GM18870 (cell line): ENCODE data around the gene INO80.
A peak's percentile ranks its signal among the peaks of the same experiment; 100 is the strongest.

Experiments used
- ATAC-seq: cut with Tn5 transposase; IDR thresholded peaks from one replicate; pipeline ENCODE4 v1.9.1; 2021; ENCODE audit warnings: moderate library complexity; ENCODE audit not compliant: unreplicated experiment

The INO80 gene

GRCh38 chr15:41047474-41047873, 68.6 kb downstream of the INO80 start:
- no peak for ATAC-seq

DNA sequence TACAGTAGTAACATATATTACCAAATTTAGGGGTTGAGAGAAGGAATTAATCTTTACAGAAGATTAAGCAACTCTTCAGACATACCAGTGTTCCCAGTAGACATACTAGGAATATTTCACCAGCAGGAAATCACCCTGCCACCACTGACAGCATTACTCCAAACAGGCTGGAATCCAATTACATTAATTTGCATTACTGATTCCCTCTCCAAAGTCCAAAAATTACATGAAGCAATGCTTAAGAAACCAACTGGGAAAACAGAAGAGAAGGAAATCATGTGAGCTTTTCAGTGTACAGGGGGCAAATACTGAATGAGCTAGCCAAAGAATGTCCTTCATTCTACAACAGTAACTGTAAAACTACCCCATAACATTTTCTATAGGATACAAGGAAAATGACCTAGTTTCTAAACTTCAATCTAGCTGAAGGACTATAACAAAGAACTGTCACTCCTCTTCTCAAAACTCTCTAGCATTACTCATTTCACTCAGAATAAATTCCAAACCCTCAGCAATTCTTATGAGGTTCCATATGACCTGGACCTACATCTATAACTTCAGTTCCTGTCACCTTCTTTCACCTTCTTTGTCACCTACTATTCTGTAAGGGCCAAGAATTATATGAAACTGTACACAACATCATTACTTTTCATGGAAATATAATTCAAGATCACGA, 72.7 kb downstream of the INO80 start:
- ATAC-seq: no peak

- no peak for ATAC-seq
Measured at GRCh38 chr15:41042851-41043250, 73.2 kb downstream of the INO80 start.

- no peak for ATAC-seq
Measured at GRCh38 chr15:41039121-41039520, 77.0 kb downstream of the INO80 start.

GRCh38 chr15:41032079-41032328, 84.1 kb downstream of the INO80 start:
- ATAC-seq: no peak

- no peak for ATAC-seq
Measured at GRCh38 chr15:41031232-41032078, 84.6 kb downstream of the INO80 start.

DNA sequence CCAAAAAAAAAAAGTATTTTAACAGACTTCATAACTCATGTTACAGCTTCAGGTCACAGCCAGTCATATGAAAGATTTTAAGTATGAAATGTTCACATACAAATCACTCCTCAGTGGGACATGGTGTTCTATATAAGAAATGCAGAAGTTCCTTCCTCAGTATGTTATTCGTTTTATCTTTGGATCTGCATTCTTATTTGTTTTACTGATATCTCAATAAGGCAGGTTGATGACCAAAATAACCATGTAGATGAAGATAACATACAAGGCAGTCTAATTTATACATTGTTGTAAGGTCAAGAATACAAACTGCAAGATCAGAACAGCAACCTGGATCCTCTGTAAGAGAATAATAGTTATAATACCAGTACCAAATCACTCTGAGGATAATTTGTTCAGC, 87.2 kb downstream of the INO80 start:
- no peak for ATAC-seq

- ATAC-seq: no peak
Measured at GRCh38 chr15:41025393-41025792, 90.7 kb downstream of the INO80 start.

DNA sequence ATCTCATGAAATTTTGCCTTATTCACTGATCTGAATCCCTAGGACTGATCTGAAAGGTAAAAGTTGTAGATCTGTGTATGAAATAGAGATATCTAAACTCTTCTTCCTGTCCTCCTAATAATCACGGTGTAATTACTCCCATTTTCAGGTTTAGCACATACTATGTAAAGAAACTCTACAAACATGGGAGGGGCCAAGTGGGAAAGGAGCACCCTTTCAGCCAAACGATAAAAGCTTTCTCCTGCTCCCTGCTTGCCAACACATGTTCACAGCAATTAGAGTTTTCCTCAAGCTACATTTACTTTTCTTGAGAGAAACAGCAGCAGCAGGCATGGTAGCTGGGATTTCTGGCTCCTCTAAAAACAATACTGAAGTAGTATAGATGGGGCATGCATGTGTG, 91.2 kb downstream of the INO80 start:
- ATAC-seq: no peak

GRCh38 chr15:41024131-41024530, 91.9 kb downstream of the INO80 start:
- ATAC-seq: no peak

GRCh38 chr15:41022487-41023090, 93.5 kb downstream of the INO80 start:
- no peak for ATAC-seq

GRCh38 chr15:41020829-41021228, 95.3 kb downstream of the INO80 start:
- ATAC-seq: no peak

GRCh38 chr15:41020311-41020710, 95.8 kb downstream of the INO80 start:
- ATAC-seq: no peak

DNA sequence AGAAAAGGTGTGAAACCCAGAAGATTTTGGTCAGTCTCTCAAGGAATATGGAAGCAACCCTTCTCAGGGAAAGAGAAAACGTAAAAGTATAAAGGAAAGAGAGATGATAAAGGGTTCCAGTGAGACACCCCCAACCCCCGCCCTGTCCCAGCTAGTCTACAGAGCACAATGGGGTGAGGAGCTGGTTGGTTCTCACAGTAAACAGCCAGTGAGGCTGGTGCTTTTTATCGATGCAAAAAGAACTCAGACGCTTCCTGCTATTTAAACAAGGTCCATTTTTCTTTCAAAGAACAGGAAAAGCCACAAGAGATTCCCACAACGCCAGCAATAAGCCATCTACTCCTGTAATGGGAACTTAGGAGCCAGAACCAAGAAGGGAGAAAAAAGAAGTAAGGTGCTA, 96.9 kb downstream of the INO80 start:
- no peak for ATAC-seq

DNA sequence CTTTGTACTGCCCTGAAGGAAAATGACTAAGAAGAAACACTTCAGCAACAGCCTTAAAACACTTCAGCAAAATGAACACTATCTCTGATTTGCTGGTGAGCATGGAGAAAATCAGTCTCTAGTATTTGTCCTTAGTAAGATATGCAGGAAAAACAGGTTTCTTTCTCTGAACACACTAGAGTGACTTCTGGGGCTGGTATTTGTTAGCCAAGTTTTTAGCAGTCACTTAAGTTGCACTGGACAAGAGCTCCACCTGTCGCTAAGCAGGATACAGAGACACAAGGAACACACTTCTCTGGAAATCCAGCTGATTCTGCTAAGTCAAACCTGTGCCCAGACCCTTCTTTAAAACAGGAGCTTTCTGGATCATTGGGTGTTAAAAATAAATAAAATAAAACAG, 97.5 kb downstream of the INO80 start:
- no peak for ATAC-seq

- no peak for ATAC-seq
Measured at GRCh38 chr15:41017066-41017735, 98.9 kb downstream of the INO80 start.

DNA sequence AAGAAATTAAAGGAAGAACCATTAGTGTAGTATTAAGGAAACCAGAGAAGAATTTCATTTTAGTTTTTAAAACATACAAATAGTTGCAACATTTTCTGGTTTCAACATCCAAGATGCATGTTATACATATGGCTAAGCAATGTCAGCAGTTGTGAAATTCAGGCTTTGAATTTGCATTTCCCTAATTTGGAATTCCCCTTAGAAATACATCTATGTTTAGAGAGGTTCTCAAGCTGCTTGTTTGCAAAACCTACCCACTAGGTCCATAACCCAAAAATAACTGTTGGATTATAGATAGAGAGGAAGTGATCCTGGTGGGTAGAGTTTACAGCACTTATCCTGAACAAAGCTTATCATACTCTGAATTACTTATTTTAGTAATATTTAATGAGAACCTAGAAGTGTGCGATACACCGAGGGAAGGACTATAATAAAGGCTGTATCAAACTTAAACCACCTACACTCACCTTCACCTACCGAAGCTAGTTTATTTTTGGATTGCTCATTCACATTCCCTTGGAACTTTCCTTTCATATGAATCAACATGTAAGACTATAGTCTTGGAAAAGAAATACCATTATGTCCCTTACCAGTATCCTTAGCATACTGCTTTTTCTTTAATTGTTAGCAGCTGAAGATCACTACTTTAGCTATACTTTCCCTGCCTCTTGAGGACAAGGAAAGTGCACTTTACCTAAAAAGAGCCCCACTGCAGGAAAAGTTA, 102.2 kb downstream of the INO80 start:
- ATAC-seq: peak; percentile 55

DNA sequence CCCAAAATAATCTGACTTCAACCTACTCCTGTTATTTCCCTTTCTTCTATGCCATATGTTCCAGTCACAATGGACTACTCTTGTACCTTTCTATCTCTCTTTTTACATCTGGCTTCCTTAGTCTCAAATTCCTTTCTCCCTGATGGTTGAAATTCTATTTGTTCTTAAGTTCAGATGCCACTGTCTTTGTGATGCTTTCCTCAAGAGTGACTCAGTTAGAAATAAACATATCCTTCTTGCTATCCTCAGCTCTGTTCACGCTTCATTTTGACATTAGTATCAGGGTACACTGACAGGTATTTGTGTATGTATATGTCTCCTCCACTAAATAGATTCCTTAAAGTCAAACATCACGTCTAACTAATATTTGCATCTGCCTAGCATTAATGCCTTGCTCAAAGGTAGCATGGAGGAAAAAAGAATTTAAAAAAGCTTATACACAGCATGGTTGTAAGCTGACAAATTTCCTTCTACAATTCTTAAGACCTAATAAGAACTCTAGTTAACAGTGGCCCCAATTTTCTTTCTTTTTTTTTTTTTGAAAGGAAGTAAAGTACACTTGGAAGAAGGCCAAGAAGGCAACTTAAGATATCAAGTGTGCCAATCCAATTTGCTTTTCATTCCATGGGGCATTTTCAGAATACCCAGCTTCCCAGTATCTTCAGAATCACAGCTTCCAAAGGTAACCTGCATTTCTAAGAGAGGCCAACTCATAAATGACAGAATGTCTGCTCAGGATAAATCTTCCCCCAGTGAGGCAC, 104.8 kb downstream of the INO80 start:
- no peak for ATAC-seq

GRCh38 chr15:41010345-41010744, 105.7 kb downstream of the INO80 start:
- no peak for ATAC-seq

DNA sequence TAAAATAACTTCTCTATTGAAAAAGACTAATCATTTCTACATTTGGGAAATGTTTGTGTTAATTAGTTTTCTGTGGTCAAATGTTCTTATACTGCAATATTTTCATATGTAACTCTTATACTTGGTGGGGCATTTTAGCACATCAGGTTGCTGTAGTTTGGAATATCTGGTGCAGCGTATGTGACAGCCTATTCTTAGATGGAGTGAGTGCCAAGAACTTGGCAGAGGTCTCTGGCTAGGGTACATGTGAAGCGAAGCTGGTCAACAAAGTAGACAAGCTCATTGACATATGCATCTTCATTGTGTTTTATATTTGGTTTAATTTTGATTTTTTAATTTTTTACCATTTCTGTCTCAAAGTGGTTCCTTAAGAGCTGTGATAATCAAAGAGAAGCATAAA, 109.6 kb downstream of the INO80 start:
- no peak for ATAC-seq
